Neural crest cell (in vitro differentiated cells): Measurements from ENCODE around the gene NMNAT3. TPM values are rescaled to one million over a fixed set of nuclear protein-coding genes. Genes with fewer than 3 reads are reported as not detected.
A peak's percentile ranks its signal among the peaks of the same experiment; 100 is the strongest.

ENCODE experiments used
- DNase-seq: peaks from one replicate; pipeline ENCODE4 v3.0.0; 2021; ENCODE audit warnings: low read depth, mixed read lengths, low spot score
- H3K27ac Mint-ChIP-seq: one replicate; pipeline ENCODE4 v1.8.0; 2021; ENCODE audit warnings: mild to moderate bottlenecking, mixed read lengths; ENCODE audit not compliant: unreplicated experiment
- H3K27me3 Mint-ChIP-seq: 2 replicates; pipeline ENCODE4 v1.8.0; 2021; ENCODE audit warnings: low read depth, mild to moderate bottlenecking, mixed read lengths
- H3K36me3 Mint-ChIP-seq: 2 replicates; pipeline ENCODE4 v1.8.0; 2021; ENCODE audit warnings: low read depth, mild to moderate bottlenecking, mixed read lengths
- H3K4me1 Mint-ChIP-seq: 2 replicates; pipeline ENCODE4 v1.8.0; 2021; ENCODE audit warnings: mixed read lengths
- H3K4me3 Mint-ChIP-seq: one replicate; pipeline ENCODE4 v1.8.0; 2021; ENCODE audit warnings: mild to moderate bottlenecking, mixed read lengths
- H3K9me3 Mint-ChIP-seq: 2 replicates; pipeline ENCODE4 v1.8.0; 2021; ENCODE audit warnings: mixed read lengths
- CTCF ChIP-seq: fragments of 200-600 bp; sonication (generic); conservative IDR thresholded peaks from 2 replicates; pipeline ENCODE4 v1.5.0; 2021; ENCODE audit warnings: antibody characterized with exemption, mild to moderate bottlenecking
- total RNA-seq: library from RNA; stranded (reverse); gene quantifications from 2 replicates; pipeline ENCODE4 v1.2.1, GENCODE V29; 2021

Gene NMNAT3
- total RNA-seq, 1 donor from 2014 or later, result 2.5 TPM

GRCh38 chr3:139521144-139521543, 156.6 kb downstream of the NMNAT3 start:
- no peak for TF ChIP-seq CTCF
- no peak overlapping the region for H3K4me3 Mint-ChIP-seq
- H3K27ac Mint-ChIP-seq, result no peak overlapping the region
- H3K27me3 Mint-ChIP-seq, result peaks cover 54% of the 10 kb centered on the region
- H3K9me3 Mint-ChIP-seq, result no peaks in the 10 kb centered on the region
- DNase-seq, result no peak
- H3K36me3 Mint-ChIP-seq, result peaks cover 6% of the 10 kb centered on the region
- no peaks in the 10 kb centered on the region for H3K4me1 Mint-ChIP-seq

GRCh38 chr3:139519998-139520737, 157.6 kb downstream of the NMNAT3 start:
- peak; percentile 41 for TF ChIP-seq CTCF
- no peak for DNase-seq
- H3K9me3 Mint-ChIP-seq, result no peaks in the 10 kb centered on the region
- H3K27me3 Mint-ChIP-seq, result peaks cover 44% of the 10 kb centered on the region
- peak overlapping the region; percentile 58 for H3K27ac Mint-ChIP-seq
- no peak overlapping the region for H3K4me3 Mint-ChIP-seq
- H3K36me3 Mint-ChIP-seq, result peaks cover 3% of the 10 kb centered on the region
- H3K4me1 Mint-ChIP-seq, result no peaks in the 10 kb centered on the region

- DNase-seq, result no peak
- Mint-ChIP-seq H3K36me3 (peaks cover 2% of the 10 kb centered on the region), H3K4me1 (no peaks in the 10 kb centered on the region), H3K27ac (no peak overlapping the region), H3K27me3 (peaks cover 34% of the 10 kb centered on the region), H3K9me3 (no peaks in the 10 kb centered on the region), H3K4me3 (no peak overlapping the region)
- TF ChIP-seq CTCF, result no peak
Observed at GRCh38 chr3:139518926-139519842, 158.6 kb downstream of the NMNAT3 start.

GRCh38 chr3:139518306-139518705, 159.5 kb downstream of the NMNAT3 start:
- TF ChIP-seq CTCF, result no peak
- Mint-ChIP-seq H3K27ac (no peak overlapping the region), H3K27me3 (peaks cover 25% of the 10 kb centered on the region)

GRCh38 chr3:139517321-139518065, 160.3 kb downstream of the NMNAT3 start:
- DNase-seq, result no peak
- H3K9me3 Mint-ChIP-seq, result no peaks in the 10 kb centered on the region
- H3K4me1 Mint-ChIP-seq, result no peaks in the 10 kb centered on the region
- H3K27ac Mint-ChIP-seq, result no peak overlapping the region
- H3K4me3 Mint-ChIP-seq, result no peak overlapping the region
- H3K27me3 Mint-ChIP-seq, result peaks cover 20% of the 10 kb centered on the region
- TF ChIP-seq CTCF, result no peak
- H3K36me3 Mint-ChIP-seq, result peaks cover 2% of the 10 kb centered on the region

More at GRCh38 chr3:139518306-139518705, 159.5 kb downstream of the NMNAT3 start:
- Mint-ChIP-seq H3K36me3 (peaks cover 2% of the 10 kb centered on the region), H3K4me3 (no peak overlapping the region), H3K4me1 (no peaks in the 10 kb centered on the region), H3K9me3 (no peaks in the 10 kb centered on the region)
- DNase-seq, result no peak
